GM19468 (cell line): ENCODE data around the gene CDK6.
A peak's percentile ranks its signal among the peaks of the same experiment; 100 is the strongest.

Experiments used
- ATAC-seq: cut with Tn5 transposase; IDR thresholded peaks from one replicate; pipeline ENCODE4 v1.9.1; 2021; ENCODE audit warnings: mild to moderate bottlenecking, moderate library complexity, moderate number of reproducible peaks; ENCODE audit not compliant: unreplicated experiment; ENCODE audit errors: extremely low read depth

The CDK6 gene

GRCh38 chr7:92848441-92848840, 12.1 kb upstream of the CDK6 start:
- no peak for ATAC-seq

- no peak for ATAC-seq
These were observed 10.9 kb upstream of the CDK6 start for GRCh38 chr7:92847305-92847704.

GRCh38 chr7:92845736-92846135, 9.4 kb upstream of the CDK6 start:
- ATAC-seq: no peak

GRCh38 chr7:92843781-92844180, 7.4 kb upstream of the CDK6 start:
- no peak for ATAC-seq

GRCh38 chr7:92843034-92843760, 6.8 kb upstream of the CDK6 start:
- no peak for ATAC-seq

- ATAC-seq: no peak
These were observed 4.8 kb upstream of the CDK6 start for GRCh38 chr7:92841192-92841591.

GRCh38 chr7:92840316-92840715, 3.9 kb upstream of the CDK6 start:
- no peak for ATAC-seq

GRCh38 chr7:92839901-92840300, 3.5 kb upstream of the CDK6 start:
- ATAC-seq: no peak

GRCh38 chr7:92838934-92839333, 2.6 kb upstream of the CDK6 start:
- ATAC-seq: no peak

GRCh38 chr7:92837000-92837749, 802 bp upstream of the CDK6 start:
- ATAC-seq: no peak

- no peak for ATAC-seq
These were observed 403 bp downstream of the CDK6 start for GRCh38 chr7:92835851-92836488.

GRCh38 chr7:92835261-92835850, 1.0 kb downstream of the CDK6 start:
- no peak for ATAC-seq

GRCh38 chr7:92834507-92835260, 1.7 kb downstream of the CDK6 start:
- ATAC-seq: no peak

GRCh38 chr7:92833766-92834506, 2.4 kb downstream of the CDK6 start:
- peak; percentile 21 for ATAC-seq

GRCh38 chr7:92833024-92833765, 3.2 kb downstream of the CDK6 start:
- peak; percentile 26 for ATAC-seq

GRCh38 chr7:92832534-92833023, 3.8 kb downstream of the CDK6 start:
- ATAC-seq: no peak

GRCh38 chr7:92831716-92832533, 4.4 kb downstream of the CDK6 start:
- no peak for ATAC-seq
